GM18499 (cell line): ENCODE measurements around the gene STK32A.

ENCODE experiments used
- ATAC-seq: cut with Tn5 transposase; IDR thresholded peaks from one replicate; pipeline ENCODE4 v1.9.1; 2021; ENCODE audit warnings: moderate number of reproducible peaks; ENCODE audit not compliant: insufficient read depth, unreplicated experiment

The STK32A gene

GRCh38 chr5:147410496-147411358, 175.9 kb downstream of the STK32A start:
- no peak for ATAC-seq

- no peak for ATAC-seq
Observed at GRCh38 chr5:147411359-147412319, 176.8 kb downstream of the STK32A start.

GRCh38 chr5:147412561-147412960, 177.7 kb downstream of the STK32A start:
- ATAC-seq, result no peak

GRCh38 chr5:147413266-147413665, 178.4 kb downstream of the STK32A start:
- no peak for ATAC-seq

- ATAC-seq, result no peak
Observed at GRCh38 chr5:147415651-147416050, 180.8 kb downstream of the STK32A start.

- ATAC-seq, result no peak
Observed at GRCh38 chr5:147417135-147417813, 182.4 kb downstream of the STK32A start.

GRCh38 chr5:147418613-147419012, 183.8 kb downstream of the STK32A start:
- ATAC-seq, result no peak

- ATAC-seq, result no peak
Observed at GRCh38 chr5:147426640-147427327, 192.0 kb downstream of the STK32A start.

- no peak for ATAC-seq
Observed at GRCh38 chr5:147427521-147428401, 192.9 kb downstream of the STK32A start.

- ATAC-seq, result no peak
Observed at GRCh38 chr5:147430628-147431027, 195.8 kb downstream of the STK32A start.

- no peak for ATAC-seq
Observed at GRCh38 chr5:147431586-147431985, 196.8 kb downstream of the STK32A start.

GRCh38 chr5:147432323-147432722, 197.5 kb downstream of the STK32A start:
- no peak for ATAC-seq

- no peak for ATAC-seq
Observed at GRCh38 chr5:147434049-147434448, 199.2 kb downstream of the STK32A start.

- no peak for ATAC-seq
Observed at GRCh38 chr5:147436596-147436995, 201.8 kb downstream of the STK32A start.

- ATAC-seq, result no peak
Observed at GRCh38 chr5:147437161-147437596, 202.4 kb downstream of the STK32A start.
